AG10803 (cell line): ENCODE results near the gene TMEM147.

Experiments used
- DNase-seq: peaks from one replicate; pipeline ENCODE4 v3.0.0; 2010; ENCODE audit warnings: low read depth
- H3K4me3 ChIP-seq: 2 replicates; pipeline ENCODE4 v1.5.1; 2011; ENCODE audit warnings: mild to moderate bottlenecking, low read length, control low read depth
- TF ChIP-seq, protein P1 (sequence below): conservative IDR thresholded peaks from 2 replicates; pipeline ENCODE4 v1.5.1; 2011; ENCODE audit warnings: mild to moderate bottlenecking, low read length, control low read depth, inconsistent platforms

TMEM147 gene, protein sequence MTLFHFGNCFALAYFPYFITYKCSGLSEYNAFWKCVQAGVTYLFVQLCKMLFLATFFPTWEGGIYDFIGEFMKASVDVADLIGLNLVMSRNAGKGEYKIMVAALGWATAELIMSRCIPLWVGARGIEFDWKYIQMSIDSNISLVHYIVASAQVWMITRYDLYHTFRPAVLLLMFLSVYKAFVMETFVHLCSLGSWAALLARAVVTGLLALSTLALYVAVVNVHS

DNA sequence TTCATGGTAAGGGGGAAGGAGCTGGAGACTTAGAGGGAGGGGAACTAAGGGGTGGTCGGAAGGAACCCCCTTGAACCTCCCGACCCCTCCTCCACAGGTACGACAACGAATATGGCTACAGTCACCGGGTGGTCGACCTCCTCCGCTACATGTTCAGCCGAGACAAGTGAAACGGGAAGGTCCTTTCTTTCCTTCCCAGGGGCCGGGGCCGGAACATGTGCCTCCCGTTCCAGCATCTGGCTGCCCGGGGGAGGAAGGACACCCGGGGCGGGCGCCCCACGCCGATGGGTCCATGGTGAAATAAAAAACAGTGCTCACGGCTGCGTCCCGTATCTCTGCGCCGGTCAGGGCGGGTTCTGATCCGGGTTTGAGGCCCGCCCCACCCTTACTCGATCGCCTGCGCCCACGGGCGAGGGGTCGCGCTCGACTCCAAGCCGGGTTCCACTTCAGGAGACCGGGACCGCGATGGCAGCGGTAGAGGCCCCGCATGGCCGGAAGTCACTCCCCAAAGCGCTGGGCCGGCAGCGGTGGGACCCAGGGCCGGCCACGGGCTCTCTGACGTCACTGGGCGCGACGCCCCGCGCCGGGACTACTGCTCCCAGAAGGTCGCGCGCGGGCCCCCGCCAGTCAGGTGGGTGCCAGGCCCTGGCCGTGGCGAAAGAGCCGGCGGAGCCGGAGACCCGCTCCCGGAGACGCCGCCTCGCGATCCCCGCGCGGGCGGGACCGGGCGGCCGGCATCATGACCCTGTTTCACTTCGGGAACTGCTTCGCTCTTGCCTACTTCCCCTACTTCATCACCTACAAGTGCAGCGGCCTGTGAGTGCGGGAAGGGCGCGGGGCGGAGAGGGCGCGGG, at the start of gene TMEM147:
TSS of gene TMEM147 (plus strand) at position 626 of the 854 bp plus-strand sequence. CDS start at position 740, 114 bp downstream.
- peak; percentile 83 for DNase-seq
- TF ChIP-seq, protein P1, sequence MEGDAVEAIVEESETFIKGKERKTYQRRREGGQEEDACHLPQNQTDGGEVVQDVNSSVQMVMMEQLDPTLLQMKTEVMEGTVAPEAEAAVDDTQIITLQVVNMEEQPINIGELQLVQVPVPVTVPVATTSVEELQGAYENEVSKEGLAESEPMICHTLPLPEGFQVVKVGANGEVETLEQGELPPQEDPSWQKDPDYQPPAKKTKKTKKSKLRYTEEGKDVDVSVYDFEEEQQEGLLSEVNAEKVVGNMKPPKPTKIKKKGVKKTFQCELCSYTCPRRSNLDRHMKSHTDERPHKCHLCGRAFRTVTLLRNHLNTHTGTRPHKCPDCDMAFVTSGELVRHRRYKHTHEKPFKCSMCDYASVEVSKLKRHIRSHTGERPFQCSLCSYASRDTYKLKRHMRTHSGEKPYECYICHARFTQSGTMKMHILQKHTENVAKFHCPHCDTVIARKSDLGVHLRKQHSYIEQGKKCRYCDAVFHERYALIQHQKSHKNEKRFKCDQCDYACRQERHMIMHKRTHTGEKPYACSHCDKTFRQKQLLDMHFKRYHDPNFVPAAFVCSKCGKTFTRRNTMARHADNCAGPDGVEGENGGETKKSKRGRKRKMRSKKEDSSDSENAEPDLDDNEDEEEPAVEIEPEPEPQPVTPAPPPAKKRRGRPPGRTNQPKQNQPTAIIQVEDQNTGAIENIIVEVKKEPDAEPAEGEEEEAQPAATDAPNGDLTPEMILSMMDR = no peak
- peak within 1 kb of the TSS; percentile 86 for H3K4me3 ChIP-seq

DNA sequence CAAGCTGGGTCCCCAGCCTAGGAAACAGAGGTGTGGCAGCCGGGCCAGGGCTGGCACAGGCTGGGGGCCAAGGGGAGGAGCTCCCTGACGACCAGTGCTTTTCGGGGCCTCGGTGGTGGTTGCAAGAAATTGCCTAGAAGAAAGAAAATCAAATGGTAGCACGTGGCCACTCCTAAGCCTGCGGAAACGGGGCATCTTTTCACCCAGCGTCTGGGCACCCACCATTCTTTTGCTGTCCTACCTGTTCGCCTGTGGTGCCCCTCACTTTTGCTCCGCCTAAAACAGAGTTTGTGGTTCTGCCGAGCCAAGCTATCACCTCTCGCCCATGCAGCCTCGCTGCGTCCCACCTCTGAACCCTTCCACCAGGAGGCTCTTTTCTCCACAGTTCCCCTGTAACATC, 48.0 kb upstream of the TMEM147 start:
- TF ChIP-seq, protein P1 = no peak
- H3K4me3 ChIP-seq = no peak overlapping the region
- no peak for DNase-seq

DNA sequence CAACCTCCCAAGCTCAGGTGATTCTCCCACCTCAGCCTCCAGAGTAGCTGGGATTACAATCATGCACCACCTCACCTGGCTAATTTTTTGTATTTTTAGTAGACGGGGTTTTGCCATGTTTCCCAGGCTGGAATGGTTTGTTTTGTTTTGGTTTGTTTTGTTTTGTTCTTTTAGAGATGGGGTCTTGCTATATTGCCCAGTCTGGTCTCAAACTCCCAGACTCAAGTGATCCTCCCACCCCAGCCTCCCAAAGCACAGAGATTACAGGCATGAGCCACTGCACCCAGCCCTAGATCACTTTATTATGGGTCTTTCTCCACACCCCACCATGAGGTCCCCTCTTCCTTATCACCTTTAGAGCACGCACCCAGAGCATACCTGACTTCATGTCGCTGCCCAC, 47.2 kb upstream of the TMEM147 start:
- TF ChIP-seq, protein P1 = no peak
- DNase-seq = no peak
- H3K4me3 ChIP-seq = no peak overlapping the region

DNA sequence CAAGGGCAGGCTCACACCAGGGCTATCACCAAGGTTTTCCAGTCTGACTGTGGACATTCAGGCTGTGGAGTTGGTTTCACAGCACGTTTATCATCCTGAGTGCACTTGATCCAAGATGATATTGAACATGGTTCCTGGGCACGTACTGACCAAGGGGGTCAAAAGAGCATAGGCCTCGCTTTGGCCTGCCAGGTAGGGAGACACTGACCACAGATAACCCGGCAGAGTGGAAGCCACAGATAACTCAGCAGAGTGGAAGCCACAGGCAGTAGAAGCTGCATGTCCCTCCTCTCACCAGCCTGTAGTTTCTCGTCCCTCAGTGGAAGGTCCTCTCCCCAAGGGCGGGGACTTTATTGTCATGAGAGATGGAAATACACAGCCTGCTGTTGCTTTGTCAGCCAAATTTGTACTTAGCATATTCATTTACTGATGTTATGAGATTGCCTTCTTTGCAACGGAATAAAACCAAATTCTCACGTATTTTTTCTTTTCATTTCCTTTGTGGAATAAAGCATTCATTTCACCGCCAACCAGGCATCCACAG, 46.4 kb upstream of the TMEM147 start:
- DNase-seq = no peak
- TF ChIP-seq, protein P1 = no peak

DNA sequence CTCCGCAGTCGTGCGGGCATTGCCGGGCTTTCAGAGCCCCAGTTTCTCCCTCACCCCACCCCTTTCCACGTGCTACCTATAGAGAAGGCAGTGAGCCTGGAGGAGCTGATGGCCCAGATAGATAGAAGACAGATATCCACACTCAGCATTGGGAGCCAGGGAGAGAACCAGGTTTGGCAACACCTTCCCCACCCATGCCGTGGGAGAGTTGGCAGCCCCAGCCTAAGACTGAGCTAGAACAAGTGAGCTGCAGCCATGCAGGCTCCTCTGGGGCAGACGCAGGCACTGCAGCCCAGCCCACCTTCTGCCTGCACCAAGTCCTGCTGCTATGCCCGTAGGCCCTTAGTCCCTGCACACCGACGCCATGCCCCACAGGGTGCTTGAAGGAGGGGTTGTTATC, 44.8 kb upstream of the TMEM147 start:
- no peak overlapping the region for H3K4me3 ChIP-seq
- DNase-seq = no peak
- TF ChIP-seq, protein P1 = no peak

More for the DNA sequence above, 46.4 kb upstream of the TMEM147 start:
- no peak overlapping the region for H3K4me3 ChIP-seq

DNA sequence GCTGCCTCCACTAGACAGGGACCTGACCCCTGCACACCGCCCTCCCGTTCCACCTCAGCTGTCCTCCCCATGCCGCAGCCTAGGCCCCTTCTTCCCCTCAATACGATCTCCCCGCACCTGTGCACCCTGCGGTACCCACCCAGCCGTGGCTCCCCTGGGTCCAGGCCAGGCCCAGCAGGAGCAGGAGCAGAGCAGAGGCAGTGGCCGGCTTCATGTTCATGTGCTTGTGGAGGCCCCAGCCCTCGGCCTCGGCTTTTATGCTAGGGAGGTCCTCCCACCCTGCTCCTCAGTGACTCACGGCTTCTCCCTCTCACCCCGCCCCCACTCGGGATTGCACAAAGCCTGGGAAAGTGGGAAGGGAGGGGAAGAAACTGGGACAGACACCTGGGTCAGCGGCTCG, 43.7 kb upstream of the TMEM147 start:
- DNase-seq = no peak
- TF ChIP-seq, protein P1 = no peak
- H3K4me3 ChIP-seq = no peak overlapping the region

DNA sequence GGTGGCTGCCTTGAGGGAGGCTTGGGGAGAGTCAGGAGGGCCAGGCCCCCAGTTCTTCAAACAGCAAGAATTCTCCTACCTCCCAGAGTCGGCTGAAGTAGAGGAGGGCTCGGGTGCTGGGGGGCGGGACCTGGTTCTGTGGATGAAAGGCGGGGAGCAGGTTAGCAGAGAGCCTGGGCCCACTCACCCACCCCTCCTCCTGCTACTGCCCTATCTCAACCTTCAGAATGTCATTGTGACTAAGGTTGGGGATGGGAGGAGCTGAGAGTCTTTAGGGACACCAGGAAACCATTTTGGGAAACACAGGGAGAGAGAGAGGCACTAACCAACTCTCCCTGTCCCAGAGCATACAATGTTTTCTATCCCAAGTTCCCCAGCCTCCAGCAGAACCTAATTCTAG, 42.7 kb upstream of the TMEM147 start:
- TF ChIP-seq, protein P1 = no peak
- no peak for DNase-seq
- no peak overlapping the region for H3K4me3 ChIP-seq
